Karpas-422 (cell line): ENCODE measurements around the gene SLC22A1. TPM values are rescaled to one million over a fixed set of nuclear protein-coding genes. Genes with fewer than 3 reads are reported as not detected.
"Not testable (repeated sequence)": the region's sequence is repeated elsewhere in the genome, so short reads cannot be mapped to it uniquely, and the experiment has no call there.

Experiments
- DNase-seq: peaks from one replicate; pipeline ENCODE4 v3.0.0-alpha.2; 2015
- H2AFZ ChIP-seq: fragments of 200-600 bp; sonication (generic); 2 replicates; pipeline ENCODE4 v1.6.1; 2014; ENCODE audit warnings: antibody characterized with exemption, low read length, mixed read lengths
- H3K27ac ChIP-seq: fragments of 200-600 bp; sonication (generic); 2 replicates; pipeline ENCODE4 v1.5.1; 2014; ENCODE audit warnings: mild to moderate bottlenecking, low read length, moderate library complexity
- H3K27me3 ChIP-seq: fragments of 200-600 bp; sonication (generic); 2 replicates; pipeline ENCODE4 v1.6.1; 2014; ENCODE audit warnings: low read length, mixed read lengths
- H3K36me3 ChIP-seq: fragments of 200-600 bp; sonication (generic); 2 replicates; pipeline ENCODE4 v1.6.1; 2014; ENCODE audit warnings: low read length, mixed read lengths; ENCODE audit not compliant: insufficient read depth
- H3K4me1 ChIP-seq: fragments of 200-600 bp; sonication (generic); 2 replicates; pipeline ENCODE4 v1.6.1; 2014; ENCODE audit warnings: mild to moderate bottlenecking, low read length, mixed read lengths
- H3K4me2 ChIP-seq: fragments of 200-600 bp; sonication (generic); 2 replicates; pipeline ENCODE4 v1.6.1; 2014; ENCODE audit warnings: low read length, low read depth, mild to moderate bottlenecking; ENCODE audit not compliant: poor library complexity, severe bottlenecking
- H3K4me3 ChIP-seq: fragments of 200-600 bp; sonication (generic); 2 replicates; pipeline ENCODE4 v1.5.1; 2014; ENCODE audit warnings: mild to moderate bottlenecking, antibody characterized with exemption, low read length, mixed read lengths
- H3K79me2 ChIP-seq: fragments of 200-600 bp; sonication (generic); 2 replicates; pipeline ENCODE4 v1.6.1; 2014; ENCODE audit warnings: mild to moderate bottlenecking, low read length, mixed read lengths
- H3K9ac ChIP-seq: fragments of 200-600 bp; sonication (generic); 2 replicates; pipeline ENCODE4 v1.6.0; 2014; ENCODE audit warnings: low read length
- H3K9me2 ChIP-seq: fragments of 200-600 bp; sonication (generic), shearing (Covaris generic); replicated peaks from 2 replicates; pipeline ENCODE4 v1.6.0; 2014; ENCODE audit warnings: mild to moderate bottlenecking, low read length, moderate library complexity; ENCODE audit not compliant: insufficient read depth
- H3K9me3 ChIP-seq: fragments of 300-700, 200-600 bp; sonication (generic); 2 replicates; pipeline ENCODE4 v1.6.1; 2014; ENCODE audit warnings: low read length, mixed read lengths
- H4K20me1 ChIP-seq: fragments of 200-600 bp; sonication (generic); 2 replicates; pipeline ENCODE4 v1.6.1; 2014; ENCODE audit warnings: mild to moderate bottlenecking, antibody characterized with exemption, low read length, low read depth; ENCODE audit not compliant: insufficient read depth
- total RNA-seq: library from RNA; depleted of rRNA; stranded (reverse); fragments of >200 nt; shearing (Covaris generic); gene quantifications from 2 replicates; pipeline ENCODE4 v1.2.3, GENCODE V29; 2014; ENCODE audit warnings: low replicate concordance

Gene SLC22A1
- total RNA-seq, 1 experiment from 2014 or later: 0.78 TPM

DNA sequence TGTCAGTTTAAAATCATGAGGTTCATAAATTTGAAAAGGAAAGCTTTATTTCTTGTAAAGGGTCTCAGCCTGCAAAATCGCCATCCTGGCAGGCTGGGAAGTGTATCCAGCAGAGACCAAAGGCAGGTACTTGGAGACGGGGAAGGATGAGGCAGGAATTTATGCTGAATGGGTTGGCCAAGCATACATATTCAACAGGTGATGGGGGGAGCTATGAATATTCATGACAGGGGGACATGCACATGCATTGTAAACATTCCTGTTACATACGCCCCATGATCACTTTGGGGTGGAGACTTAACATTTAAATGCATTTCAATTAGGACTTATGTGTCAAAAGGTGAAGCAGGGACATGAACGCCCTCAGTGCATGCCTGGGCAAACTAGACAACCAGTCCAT, 9.8 kb upstream of the SLC22A1 start:
- Histone ChIP-seq H3K36me3 (no peaks in the 10 kb centered on the region), H3K4me1 (no peaks in the 10 kb centered on the region), H3K27ac (no peak overlapping the region), H3K9me2 (no peaks in the 10 kb centered on the region), H3K4me2 (no peak overlapping the region), H4K20me1 (no peaks in the 10 kb centered on the region), H3K79me2 (no peaks in the 10 kb centered on the region), H3K4me3 (no peak overlapping the region), H3K9ac (no peak overlapping the region), H3K27me3 (no peaks in the 10 kb centered on the region), H2AFZ (no peak overlapping the region), H3K9me3 (no peaks in the 10 kb centered on the region)
- DNase-seq: no peak

DNA sequence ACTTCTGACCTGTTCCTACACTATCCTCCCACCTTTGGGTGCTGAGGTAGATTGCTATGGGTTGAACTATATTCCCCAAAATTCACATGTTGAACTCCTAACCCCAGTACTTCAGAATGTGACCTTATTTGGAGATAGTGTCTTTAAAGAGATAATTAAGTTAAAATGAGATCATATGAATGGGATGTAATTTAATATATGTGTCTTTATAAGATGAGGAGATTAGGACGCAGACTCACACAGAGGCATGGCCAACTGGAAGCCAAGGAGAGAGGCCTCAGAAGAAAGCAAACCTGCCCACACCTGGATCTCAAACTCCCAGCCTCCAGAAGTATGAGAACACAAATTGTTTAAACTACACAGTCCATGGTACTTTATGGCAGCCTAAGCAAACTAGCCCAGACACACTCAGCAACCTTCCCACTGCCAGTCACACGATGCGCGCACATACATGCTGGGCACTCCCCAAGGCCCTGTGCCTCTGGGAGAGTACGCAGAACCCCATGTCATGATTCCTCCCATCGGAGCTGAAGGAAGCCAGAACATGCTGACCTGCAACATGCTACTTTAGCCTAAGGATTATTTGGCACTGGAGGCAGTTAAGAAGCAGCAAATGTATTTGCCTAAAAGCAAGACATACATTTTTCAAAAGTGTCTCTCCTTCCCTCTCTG, 8.9 kb upstream of the SLC22A1 start:
- Histone ChIP-seq H3K27me3 (no peaks in the 10 kb centered on the region), H3K4me2 (no peak overlapping the region), H3K9ac (no peak overlapping the region), H2AFZ (no peak overlapping the region), H3K79me2 (no peaks in the 10 kb centered on the region), H3K4me1 (no peaks in the 10 kb centered on the region), H4K20me1 (no peaks in the 10 kb centered on the region), H3K4me3 (no peak overlapping the region), H3K27ac (no peak overlapping the region), H3K36me3 (no peaks in the 10 kb centered on the region), H3K9me2 (no peaks in the 10 kb centered on the region), H3K9me3 (no peaks in the 10 kb centered on the region)
- DNase-seq: no peak

GRCh38 chr6:160114536-160114935, 7.1 kb upstream of the SLC22A1 start:
- H3K27ac ChIP-seq, H3K4me3 ChIP-seq, H3K4me1 ChIP-seq, H3K36me3 ChIP-seq, H3K9ac ChIP-seq, DNase-seq, H3K79me2 ChIP-seq, H3K4me2 ChIP-seq, H3K27me3 ChIP-seq, H3K9me3 ChIP-seq, H3K9me2 ChIP-seq, H4K20me1 ChIP-seq, H2AFZ ChIP-seq: not testable (repeated sequence)

GRCh38 chr6:160115421-160115820, 6.2 kb upstream of the SLC22A1 start:
- H3K9ac ChIP-seq: no peak overlapping the region
- H3K9me3 ChIP-seq: no peaks in the 10 kb centered on the region
- H3K4me3 ChIP-seq: no peak overlapping the region
- H3K27me3 ChIP-seq: no peaks in the 10 kb centered on the region
- no peaks in the 10 kb centered on the region for H3K36me3 ChIP-seq
- H3K79me2 ChIP-seq: no peaks in the 10 kb centered on the region
- H3K27ac ChIP-seq: no peak overlapping the region
- no peak overlapping the region for H3K4me2 ChIP-seq
- H3K9me2 ChIP-seq: no peaks in the 10 kb centered on the region
- H2AFZ ChIP-seq: no peak overlapping the region
- no peaks in the 10 kb centered on the region for H4K20me1 ChIP-seq
- no peaks in the 10 kb centered on the region for H3K4me1 ChIP-seq
- no peak for DNase-seq

- no peaks in the 10 kb centered on the region for H3K9me2 ChIP-seq
- no peaks in the 10 kb centered on the region for H3K36me3 ChIP-seq
- H3K4me1 ChIP-seq: no peaks in the 10 kb centered on the region
- no peak for DNase-seq
- no peaks in the 10 kb centered on the region for H4K20me1 ChIP-seq
- H2AFZ ChIP-seq: no peak overlapping the region
- H3K9ac ChIP-seq: no peak overlapping the region
- no peaks in the 10 kb centered on the region for H3K9me3 ChIP-seq
- H3K4me2 ChIP-seq: no peak overlapping the region
- H3K27me3 ChIP-seq: no peaks in the 10 kb centered on the region
- no peak overlapping the region for H3K27ac ChIP-seq
- H3K79me2 ChIP-seq: no peaks in the 10 kb centered on the region
- no peak overlapping the region for H3K4me3 ChIP-seq
These were observed 5.2 kb upstream of the SLC22A1 start for GRCh38 chr6:160116411-160116810.

DNA sequence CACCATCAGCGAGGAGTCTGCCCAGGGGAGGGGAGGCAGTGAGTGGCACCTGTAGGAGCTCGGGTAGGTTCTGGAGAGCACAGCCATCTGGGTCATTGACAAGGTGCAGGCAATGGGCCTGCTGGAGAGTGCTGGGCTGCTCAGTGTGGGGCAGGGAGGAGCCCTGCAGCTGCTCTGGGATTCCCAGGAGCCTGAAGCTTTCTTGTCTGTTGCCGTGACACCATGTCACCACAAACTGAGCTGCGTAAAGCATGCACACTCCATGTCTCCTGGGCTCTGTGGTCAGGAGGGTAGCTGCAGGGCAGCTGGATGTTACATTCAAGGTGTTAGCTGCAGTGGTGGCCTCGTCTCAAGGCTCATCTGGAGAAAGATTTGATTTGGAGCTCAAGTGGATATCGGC, 4.5 kb upstream of the SLC22A1 start:
- H3K4me1 ChIP-seq: no peaks in the 10 kb centered on the region
- H3K4me2 ChIP-seq: no peak overlapping the region
- no peaks in the 10 kb centered on the region for H3K36me3 ChIP-seq
- no peak overlapping the region for H3K4me3 ChIP-seq
- H3K79me2 ChIP-seq: no peaks in the 10 kb centered on the region
- H2AFZ ChIP-seq: no peak overlapping the region
- DNase-seq: no peak
- H4K20me1 ChIP-seq: no peaks in the 10 kb centered on the region
- no peak overlapping the region for H3K27ac ChIP-seq
- H3K9me3 ChIP-seq: no peaks in the 10 kb centered on the region
- H3K9me2 ChIP-seq: no peaks in the 10 kb centered on the region
- no peaks in the 10 kb centered on the region for H3K27me3 ChIP-seq
- H3K9ac ChIP-seq: no peak overlapping the region

- no peak overlapping the region for H3K4me3 ChIP-seq
- H3K4me1 ChIP-seq: no peaks in the 10 kb centered on the region
- DNase-seq: no peak
- H4K20me1 ChIP-seq: no peaks in the 10 kb centered on the region
- H2AFZ ChIP-seq: no peak overlapping the region
- no peak overlapping the region for H3K9ac ChIP-seq
- H3K9me2 ChIP-seq: no peaks in the 10 kb centered on the region
- no peaks in the 10 kb centered on the region for H3K9me3 ChIP-seq
- no peaks in the 10 kb centered on the region for H3K27me3 ChIP-seq
- no peaks in the 10 kb centered on the region for H3K79me2 ChIP-seq
- no peak overlapping the region for H3K4me2 ChIP-seq
- H3K36me3 ChIP-seq: no peaks in the 10 kb centered on the region
- H3K27ac ChIP-seq: no peak overlapping the region
These were observed 2.9 kb upstream of the SLC22A1 start for GRCh38 chr6:160118620-160119229.

DNA sequence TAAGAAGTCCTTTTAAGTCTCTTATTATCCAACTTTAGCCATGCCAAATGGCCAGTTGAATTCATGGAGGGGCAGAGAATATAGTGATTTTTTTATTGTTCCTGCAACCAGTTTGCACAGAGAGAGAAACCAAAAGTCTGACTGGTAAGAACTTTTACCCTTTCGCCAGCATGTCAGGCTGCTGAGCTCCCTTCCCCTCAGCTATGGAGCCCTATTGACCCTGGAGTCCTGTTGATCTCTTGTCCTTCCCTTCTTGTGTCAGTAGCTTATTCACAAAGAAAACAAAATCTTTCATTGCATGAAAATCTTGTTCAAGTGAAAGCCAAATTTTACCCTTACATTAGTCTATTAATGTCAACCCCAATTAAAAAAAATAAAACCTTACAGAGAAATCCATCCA, 1.5 kb upstream of the SLC22A1 start:
- H3K4me3 ChIP-seq: no peak overlapping the region
- H3K27me3 ChIP-seq: no peaks in the 10 kb centered on the region
- no peaks in the 10 kb centered on the region for H3K36me3 ChIP-seq
- H3K9me2 ChIP-seq: no peaks in the 10 kb centered on the region
- no peak overlapping the region for H3K9ac ChIP-seq
- no peaks in the 10 kb centered on the region for H3K9me3 ChIP-seq
- no peak overlapping the region for H3K27ac ChIP-seq
- DNase-seq: no peak
- no peak overlapping the region for H3K4me2 ChIP-seq
- no peaks in the 10 kb centered on the region for H3K4me1 ChIP-seq
- no peak overlapping the region for H2AFZ ChIP-seq
- H4K20me1 ChIP-seq: no peaks in the 10 kb centered on the region
- H3K79me2 ChIP-seq: no peaks in the 10 kb centered on the region
